ENCODE results near the gene VAMP7. TPM values are rescaled to one million over a fixed set of nuclear protein-coding genes. Genes with fewer than 3 reads are reported as not detected.
"Not testable (repeated sequence)": the region's sequence is repeated elsewhere in the genome, so short reads cannot be mapped to it uniquely, and the experiment has no call there.

Gene VAMP7
- total RNA-seq, 2 donors from 2014 or later, result 26.5 to 38.7 TPM

DNA sequence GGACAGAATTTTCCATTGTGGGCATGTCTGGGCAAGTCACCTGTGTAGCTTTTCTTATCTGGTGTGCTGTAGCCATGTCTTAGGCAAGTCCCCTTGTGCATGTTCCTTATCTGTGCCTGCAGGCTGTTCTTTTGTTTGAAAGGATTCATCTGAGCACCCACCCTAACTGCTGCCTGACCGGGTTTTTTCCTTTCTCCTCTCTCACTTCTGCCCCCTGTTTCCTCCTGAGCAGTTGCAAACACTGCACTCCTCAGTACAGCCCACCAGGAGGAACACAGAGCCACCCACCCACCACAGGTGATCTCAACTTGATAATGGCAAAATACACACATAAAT lies 87.1 kb downstream of the VAMP7 start:
- TF ChIP-seq CTCF (conservative IDR thresholded peaks at IDR 0.05), result no peak
- Mint-ChIP-seq H3K27ac (no peak overlapping the region), H3K9me3 (peaks cover 85% of the 10 kb centered on the region), H3K4me3 (no peak overlapping the region), H3K27me3 (ENCODE audit: insufficient read depth) (no peaks in the 10 kb centered on the region), H3K36me3 (ENCODE audit: low read depth) (no peaks in the 10 kb centered on the region), H3K4me1 (no peaks in the 10 kb centered on the region)
- Histone ChIP-seq H3K9me3 (ENCODE audit: control insufficient read depth, low read length) (peaks cover 47% of the 10 kb centered on the region), H3K4me1 (ENCODE audit: control insufficient read depth, insufficient read depth, low read length) (no peaks in the 10 kb centered on the region), H3K36me3 (ENCODE audit: control insufficient read depth, insufficient read depth, low read length) (no peaks in the 10 kb centered on the region), H3K9ac (ENCODE audit: extremely low read depth, low read length, poor library complexity, severe bottlenecking) (no peak overlapping the region), H3K27me3 (ENCODE audit: control insufficient read depth, insufficient read depth, low read length, poor library complexity, severe bottlenecking) (no peaks in the 10 kb centered on the region), H3K27ac (ENCODE audit: low read depth, low read length) (no peak overlapping the region), H3K4me3 (ENCODE audit: low read length) (no peak overlapping the region)
- DNase-seq, result no peak
- 64% methylated on average over 1 of the region's 1 CpG; no CpG with 5 or more reads in 1 of the 2 experiments for WGBS, 2 experiments (ENCODE audit: insufficient coverage in 1 of 2, insufficient read length in 1 of 2)

DNA sequence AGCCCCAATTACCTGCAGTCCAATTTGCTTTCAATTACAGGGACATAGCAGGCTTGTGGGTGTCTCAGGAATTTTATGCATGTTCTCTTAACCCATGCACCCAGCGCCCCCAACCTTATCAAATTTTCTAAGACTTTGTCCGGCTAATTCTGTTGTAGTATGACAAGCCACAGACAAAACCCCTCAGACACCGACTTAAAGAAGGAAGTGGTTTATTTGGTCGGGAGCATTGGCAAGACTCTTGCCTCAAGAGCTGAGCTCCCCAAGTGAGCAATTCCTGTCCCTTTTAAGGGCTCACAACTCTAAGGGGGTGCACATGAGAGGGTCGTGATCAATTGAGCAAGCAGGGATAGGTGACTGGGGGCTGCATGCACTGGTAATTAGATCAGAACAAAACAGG lies 87.6 kb downstream of the VAMP7 start:
- Mint-ChIP-seq H3K9me3 (peaks cover 80% of the 10 kb centered on the region), H3K27ac (no peak overlapping the region), H3K36me3 (ENCODE audit: low read depth) (no peaks in the 10 kb centered on the region), H3K27me3 (ENCODE audit: insufficient read depth) (no peaks in the 10 kb centered on the region), H3K4me3 (no peak overlapping the region), H3K4me1 (no peaks in the 10 kb centered on the region)
- no peak for DNase-seq
- no peak overlapping the region for H3K9ac ChIP-seq (ENCODE audit: extremely low read depth, low read length, poor library complexity, severe bottlenecking)
- H3K9me3 ChIP-seq (ENCODE audit: control insufficient read depth, low read length), result peaks cover 42% of the 10 kb centered on the region
- H3K36me3 ChIP-seq (ENCODE audit: control insufficient read depth, insufficient read depth, low read length), result no peaks in the 10 kb centered on the region
- no peak overlapping the region for H3K4me3 ChIP-seq (ENCODE audit: low read length)
- WGBS, 2 experiments (ENCODE audit: insufficient coverage in 1 of 2, insufficient read length in 1 of 2), result 52 to 62% methylated on average over 2 to 5 of the region's 5 CpGs
- H3K27me3 ChIP-seq (ENCODE audit: control insufficient read depth, insufficient read depth, low read length, poor library complexity, severe bottlenecking), result no peaks in the 10 kb centered on the region
- TF ChIP-seq CTCF (conservative IDR thresholded peaks at IDR 0.05), result no peak
- no peaks in the 10 kb centered on the region for H3K4me1 ChIP-seq (ENCODE audit: control insufficient read depth, insufficient read depth, low read length)
- no peak overlapping the region for H3K27ac ChIP-seq (ENCODE audit: low read depth, low read length)

DNA sequence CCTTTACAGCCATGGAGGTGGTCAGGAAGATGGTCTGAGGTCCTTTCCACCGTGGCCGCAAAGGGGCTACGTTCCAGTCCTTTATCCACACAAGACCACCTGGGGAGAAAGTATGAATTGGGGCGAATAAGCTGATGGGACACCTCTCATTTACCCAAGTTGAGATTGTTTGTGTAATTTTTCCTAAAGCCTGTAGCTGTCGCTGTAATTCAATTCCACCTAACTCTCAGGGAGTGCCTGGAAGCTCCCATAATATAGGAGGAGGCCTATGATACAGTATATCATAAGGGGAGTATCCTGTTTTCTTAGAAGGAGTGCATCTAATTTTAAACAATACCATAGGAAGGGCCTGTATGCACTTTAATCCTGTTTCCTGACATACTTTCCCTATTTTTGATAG lies 90.5 kb downstream of the VAMP7 start:
- H3K4me3 ChIP-seq (ENCODE audit: low read length); H3K27me3 Mint-ChIP-seq (ENCODE audit: insufficient read depth); H3K4me1 Mint-ChIP-seq; DNase-seq; H3K9ac ChIP-seq (ENCODE audit: extremely low read depth, low read length, poor library complexity, severe bottlenecking); H3K27me3 ChIP-seq (ENCODE audit: control insufficient read depth, insufficient read depth, low read length, poor library complexity, severe bottlenecking); H3K27ac ChIP-seq (ENCODE audit: low read depth, low read length); H3K4me3 Mint-ChIP-seq; H3K36me3 ChIP-seq (ENCODE audit: control insufficient read depth, insufficient read depth, low read length); H3K4me1 ChIP-seq (ENCODE audit: control insufficient read depth, insufficient read depth, low read length); H3K27ac Mint-ChIP-seq; H3K36me3 Mint-ChIP-seq (ENCODE audit: low read depth): not testable (repeated sequence)
- peak; percentile 43 for TF ChIP-seq CTCF (conservative IDR thresholded peaks at IDR 0.05)
- H3K9me3 ChIP-seq (ENCODE audit: control insufficient read depth, low read length), result peaks cover 34% of the 10 kb centered on the region
- H3K9me3 Mint-ChIP-seq, result peaks cover 71% of the 10 kb centered on the region
- 50 to 78% methylated on average over 1 to 5 of the region's 5 CpGs for WGBS, 2 experiments (ENCODE audit: insufficient coverage in 1 of 2, insufficient read length in 1 of 2)

DNA sequence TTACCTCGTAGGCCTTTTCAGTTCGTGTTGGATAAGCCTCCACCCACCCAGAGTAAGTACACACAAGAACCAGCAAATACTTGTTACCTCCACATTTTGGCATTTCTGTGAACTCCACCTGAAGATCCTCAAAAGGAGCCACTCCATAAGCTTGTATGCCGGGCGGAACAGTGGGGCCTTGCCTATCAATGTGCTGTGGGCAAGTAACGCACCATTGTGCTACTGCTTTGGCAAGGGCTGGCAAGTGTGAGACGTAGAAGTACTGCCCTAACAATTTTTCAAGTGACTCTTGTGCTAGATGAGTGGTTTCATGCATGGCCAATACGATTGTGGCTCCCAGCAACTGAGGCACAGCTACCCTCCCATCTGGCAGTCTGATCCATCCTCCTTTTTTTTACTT lies 91.1 kb downstream of the VAMP7 start:
- not testable (repeated sequence) for H3K36me3 ChIP-seq (ENCODE audit: control insufficient read depth, insufficient read depth, low read length); H3K4me1 Mint-ChIP-seq; H3K9ac ChIP-seq (ENCODE audit: extremely low read depth, low read length, poor library complexity, severe bottlenecking); H3K4me3 Mint-ChIP-seq; H3K4me1 ChIP-seq (ENCODE audit: control insufficient read depth, insufficient read depth, low read length); DNase-seq; H3K36me3 Mint-ChIP-seq (ENCODE audit: low read depth); H3K27ac Mint-ChIP-seq; H3K27me3 ChIP-seq (ENCODE audit: control insufficient read depth, insufficient read depth, low read length, poor library complexity, severe bottlenecking); H3K27me3 Mint-ChIP-seq (ENCODE audit: insufficient read depth); H3K27ac ChIP-seq (ENCODE audit: low read depth, low read length); H3K4me3 ChIP-seq (ENCODE audit: low read length)
- peaks cover 28% of the 10 kb centered on the region for H3K9me3 ChIP-seq (ENCODE audit: control insufficient read depth, low read length)
- WGBS, 2 experiments (ENCODE audit: insufficient coverage in 1 of 2, insufficient read length in 1 of 2), result 76 to 81% methylated on average over 5 of the region's 7 CpGs
- peaks cover 72% of the 10 kb centered on the region for H3K9me3 Mint-ChIP-seq
